Uterus (tissue), 2 donors: ENCODE data around the gene RNF166.

ENCODE experiments used
- POLR2A ChIP-seq, 2 donors: fragments of 450-650 bp; IDR thresholded peaks; one replicate each; pipeline ENCODE4 v1.6.1; 2016; ENCODE audit warnings: antibody characterized with exemption in 2 of 2, mild to moderate bottlenecking in 1 of 2, moderate library complexity in 1 of 2
- TF ChIP-seq, protein P1 (sequence below), 4 experiments: fragments of 200-600 bp in 2 of 4; fragments of 450-650 bp in 2 of 4; sonication (generic) in 2 of 4; IDR thresholded peaks; one replicate each; pipeline ENCODE4 v1.5.1; 2016 to 2019; ENCODE audit warnings: antibody characterized with exemption in 4 of 4, mild to moderate bottlenecking in 2 of 4, moderate library complexity in 1 of 4

DNA sequence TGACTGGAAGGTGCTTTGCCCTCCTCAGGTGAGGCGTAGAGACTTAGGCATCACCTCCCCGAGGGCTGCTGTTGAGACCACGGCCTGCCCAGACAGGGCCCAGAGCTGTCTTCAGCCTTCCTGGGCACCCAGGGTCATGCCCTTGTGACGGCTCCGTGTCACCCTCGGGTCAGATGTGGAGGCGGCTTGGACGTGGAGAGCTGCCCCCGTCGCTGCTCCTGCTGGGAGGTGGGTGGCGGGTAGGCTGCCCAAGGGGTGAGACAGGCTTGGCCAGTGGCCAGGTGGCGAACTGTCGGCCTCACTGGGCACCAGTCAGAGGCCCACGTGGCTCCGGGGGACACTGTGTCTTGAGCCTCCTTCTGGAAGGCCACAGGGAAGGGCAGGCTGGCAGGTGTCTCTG is 11.0 kb downstream of the RNF166 start:
- TF ChIP-seq, protein P1, sequence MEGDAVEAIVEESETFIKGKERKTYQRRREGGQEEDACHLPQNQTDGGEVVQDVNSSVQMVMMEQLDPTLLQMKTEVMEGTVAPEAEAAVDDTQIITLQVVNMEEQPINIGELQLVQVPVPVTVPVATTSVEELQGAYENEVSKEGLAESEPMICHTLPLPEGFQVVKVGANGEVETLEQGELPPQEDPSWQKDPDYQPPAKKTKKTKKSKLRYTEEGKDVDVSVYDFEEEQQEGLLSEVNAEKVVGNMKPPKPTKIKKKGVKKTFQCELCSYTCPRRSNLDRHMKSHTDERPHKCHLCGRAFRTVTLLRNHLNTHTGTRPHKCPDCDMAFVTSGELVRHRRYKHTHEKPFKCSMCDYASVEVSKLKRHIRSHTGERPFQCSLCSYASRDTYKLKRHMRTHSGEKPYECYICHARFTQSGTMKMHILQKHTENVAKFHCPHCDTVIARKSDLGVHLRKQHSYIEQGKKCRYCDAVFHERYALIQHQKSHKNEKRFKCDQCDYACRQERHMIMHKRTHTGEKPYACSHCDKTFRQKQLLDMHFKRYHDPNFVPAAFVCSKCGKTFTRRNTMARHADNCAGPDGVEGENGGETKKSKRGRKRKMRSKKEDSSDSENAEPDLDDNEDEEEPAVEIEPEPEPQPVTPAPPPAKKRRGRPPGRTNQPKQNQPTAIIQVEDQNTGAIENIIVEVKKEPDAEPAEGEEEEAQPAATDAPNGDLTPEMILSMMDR (IDR thresholded peaks at IDR 0.05): no peak
- TF ChIP-seq POLR2A (IDR thresholded peaks at IDR 0.05): no peak
